HG03064 (cell line): Measurements from ENCODE around the gene CTIF.

Experiments used
- ATAC-seq: cut with Tn5 transposase; IDR thresholded peaks from one replicate; pipeline ENCODE4 v1.9.1; 2021; ENCODE audit warnings: low read depth; ENCODE audit not compliant: unreplicated experiment

Gene CTIF

DNA sequence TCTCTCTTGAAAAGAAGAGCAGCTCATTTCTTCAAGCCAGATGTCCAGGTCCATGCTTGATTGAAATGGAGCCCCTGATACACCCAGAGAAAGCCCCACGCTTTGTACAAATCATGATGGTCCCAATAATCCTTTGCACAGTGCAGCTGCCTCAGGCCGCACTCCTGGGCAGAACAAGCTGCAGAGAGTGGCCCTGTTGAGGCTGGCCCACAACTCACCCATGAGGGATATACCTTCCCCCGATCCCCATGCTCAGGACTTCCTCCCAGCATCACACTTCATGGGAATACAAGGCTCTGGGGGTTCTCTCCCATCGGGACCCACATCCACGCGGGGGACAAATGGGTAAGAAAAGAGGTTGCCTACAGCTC lies 181.8 kb downstream of the CTIF start:
- ATAC-seq: no peak

- no peak for ATAC-seq
These were observed 182.5 kb downstream of the CTIF start for GRCh38 chr18:48721312-48721711.

DNA sequence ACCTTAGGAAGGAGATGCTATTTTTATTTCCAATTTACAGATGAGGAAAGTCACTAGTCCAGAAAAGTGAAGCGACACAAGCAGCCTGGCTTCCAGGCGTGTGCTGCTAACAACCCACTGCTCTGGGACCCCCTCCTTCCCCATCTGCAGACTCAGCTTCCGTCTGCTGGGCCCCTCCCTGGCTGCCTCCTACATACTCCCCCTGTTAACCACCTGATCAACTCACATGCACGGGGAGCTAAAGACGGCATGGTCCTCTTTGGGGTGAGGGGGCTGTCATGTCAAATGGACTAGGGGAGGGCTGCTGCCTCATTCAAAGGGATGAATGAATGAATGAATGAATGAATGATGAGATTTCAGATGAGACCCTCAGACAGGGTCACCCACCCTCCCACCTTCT lies 184.2 kb downstream of the CTIF start:
- no peak for ATAC-seq

- no peak for ATAC-seq
These were observed 185.0 kb downstream of the CTIF start for GRCh38 chr18:48723837-48724236.

DNA sequence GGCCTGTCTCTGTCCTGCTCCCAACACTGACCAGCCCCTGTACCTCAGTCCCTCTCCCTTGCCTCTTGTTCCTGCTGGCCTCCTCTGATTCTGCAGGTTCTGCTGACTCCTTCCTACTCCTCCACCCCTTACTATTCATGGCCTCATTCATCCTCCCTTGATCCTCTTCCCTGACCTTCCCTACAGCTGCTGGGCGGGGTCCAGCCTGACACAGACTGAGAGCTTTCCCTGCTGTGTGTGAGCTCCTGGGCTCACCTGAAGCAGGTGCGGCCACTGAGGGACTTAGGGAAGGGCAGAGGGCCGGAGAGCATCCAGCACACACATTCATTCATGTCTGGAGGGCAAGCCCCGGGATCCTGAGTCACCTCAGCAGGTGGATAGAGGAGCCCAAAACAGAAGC lies 185.6 kb downstream of the CTIF start:
- no peak for ATAC-seq

- ATAC-seq: no peak
These were observed 186.1 kb downstream of the CTIF start for GRCh38 chr18:48724939-48725338.

DNA sequence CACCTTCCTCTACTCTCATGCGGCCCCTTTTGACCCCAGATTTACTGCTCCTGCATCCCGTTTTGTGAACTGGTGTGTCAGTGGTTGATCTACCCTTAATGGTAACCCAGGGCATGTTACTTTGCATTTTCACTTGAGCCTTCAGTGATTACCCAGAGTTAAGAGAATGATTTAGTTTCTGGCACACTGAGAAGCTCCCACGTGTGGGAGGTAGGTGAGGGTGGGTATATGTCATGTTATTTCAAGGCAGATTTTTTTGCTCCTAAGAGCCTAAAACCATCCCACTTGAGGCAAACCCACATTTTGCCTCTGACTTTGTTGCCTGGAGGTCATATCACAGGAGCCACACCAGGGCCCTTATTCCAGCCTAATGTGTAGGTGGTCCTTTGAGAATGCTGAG lies 186.7 kb downstream of the CTIF start:
- ATAC-seq: no peak

- no peak for ATAC-seq
These were observed 188.8 kb downstream of the CTIF start for GRCh38 chr18:48727681-48728080.

DNA sequence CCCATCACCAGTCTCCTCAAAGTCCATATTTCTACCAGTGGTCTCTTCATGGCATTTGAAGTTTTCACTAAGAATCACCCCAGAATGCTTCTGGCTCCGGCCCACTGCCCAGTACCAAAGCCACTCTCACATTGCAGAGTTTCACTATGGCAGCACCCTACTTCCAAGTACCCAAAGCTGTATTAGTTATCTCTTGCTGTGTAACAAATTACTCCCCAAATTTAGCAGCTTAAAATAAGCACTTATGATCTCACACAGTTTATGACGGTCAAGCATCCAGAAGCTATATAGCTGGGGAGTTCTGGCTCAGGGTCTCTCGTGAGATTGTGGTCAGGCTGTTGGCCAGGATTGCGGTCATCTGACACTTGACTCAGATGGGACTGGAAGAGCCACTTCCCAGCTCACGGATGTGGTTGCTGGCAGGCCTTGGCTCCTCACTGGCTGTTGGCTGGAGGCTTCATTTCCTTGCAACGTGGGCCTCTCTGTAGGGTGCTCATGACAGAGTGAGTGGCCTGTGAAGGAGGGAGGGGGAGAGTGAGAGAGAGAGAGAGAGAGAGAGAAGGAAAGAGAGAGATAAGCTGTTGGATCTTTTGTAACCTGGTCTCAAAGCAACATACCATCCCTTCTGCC lies 189.5 kb downstream of the CTIF start:
- no peak for ATAC-seq

GRCh38 chr18:48729404-48729803 lies 190.6 kb downstream of the CTIF start:
- no peak for ATAC-seq

DNA sequence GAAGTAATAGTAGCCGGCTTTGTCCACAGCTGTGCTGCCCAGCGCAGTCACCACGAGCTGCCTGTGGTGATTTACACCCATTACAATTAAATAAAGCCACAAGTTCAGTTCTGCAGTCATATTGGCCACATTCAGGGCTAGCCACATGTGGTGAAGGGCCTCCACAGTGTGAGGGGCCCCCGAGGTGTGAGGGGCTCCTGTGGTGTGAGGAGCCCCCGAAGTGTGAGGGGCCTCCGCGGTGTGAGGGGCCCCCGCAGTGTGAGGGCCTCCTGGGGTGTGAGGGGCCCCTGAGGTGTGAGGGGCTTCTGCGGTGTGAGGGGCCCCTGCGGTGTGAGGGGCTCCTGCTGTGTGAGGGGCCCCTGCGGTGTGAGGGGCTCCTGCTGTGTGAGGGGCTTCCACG lies 191.2 kb downstream of the CTIF start:
- no peak for ATAC-seq

DNA sequence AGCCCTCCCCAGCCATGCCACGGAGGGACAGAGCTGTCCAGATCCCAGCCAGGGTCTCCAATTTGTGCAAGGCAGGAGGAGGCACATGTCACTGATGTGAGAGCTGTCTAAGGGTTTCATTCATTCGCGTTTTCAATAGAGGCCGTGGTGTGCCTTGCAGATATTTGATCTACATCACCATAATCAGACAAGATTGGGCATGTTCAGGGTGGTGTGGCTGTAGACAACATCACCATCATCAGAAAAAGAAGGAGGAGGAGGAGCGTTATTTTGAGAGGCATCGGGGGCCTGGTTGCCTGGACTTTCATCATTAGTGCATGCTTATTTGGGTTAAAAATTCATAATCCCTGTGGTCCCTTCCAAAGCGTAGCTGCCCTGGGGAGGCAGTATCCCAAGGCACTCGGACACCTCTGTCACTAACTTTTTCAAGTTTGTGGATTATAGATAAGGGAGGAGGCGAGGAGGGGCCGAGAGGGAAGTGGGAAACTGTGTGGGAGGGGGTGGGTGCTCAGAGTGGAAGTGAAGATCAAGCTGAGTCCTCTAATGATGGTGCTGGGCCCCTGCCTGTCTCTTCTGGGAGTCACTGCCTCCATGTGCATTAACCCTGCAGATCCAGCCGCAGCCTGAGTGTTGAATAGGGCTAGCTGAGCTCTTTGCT lies 194.1 kb downstream of the CTIF start:
- no peak for ATAC-seq

- ATAC-seq: no peak
These were observed 194.9 kb downstream of the CTIF start for GRCh38 chr18:48733643-48734253.

DNA sequence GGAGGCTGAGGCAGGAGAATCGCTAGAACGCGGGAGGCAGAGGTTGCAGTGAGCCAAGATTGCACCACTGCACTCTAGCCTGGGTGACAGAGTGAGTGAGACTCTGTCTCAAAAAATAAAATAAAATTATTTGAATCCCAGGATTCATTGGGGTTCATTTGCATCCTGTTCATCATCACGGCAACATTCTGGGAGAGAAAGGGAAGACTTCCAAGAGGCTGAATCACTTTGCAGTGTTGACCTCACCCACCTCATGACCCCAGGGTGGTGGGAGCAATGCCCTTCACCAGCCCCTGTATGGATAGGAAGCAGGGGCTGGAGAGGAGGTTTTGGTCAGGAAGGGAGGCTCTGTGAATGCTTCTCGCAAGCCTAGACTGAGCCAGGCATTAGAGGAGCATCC lies 195.6 kb downstream of the CTIF start:
- ATAC-seq: no peak

DNA sequence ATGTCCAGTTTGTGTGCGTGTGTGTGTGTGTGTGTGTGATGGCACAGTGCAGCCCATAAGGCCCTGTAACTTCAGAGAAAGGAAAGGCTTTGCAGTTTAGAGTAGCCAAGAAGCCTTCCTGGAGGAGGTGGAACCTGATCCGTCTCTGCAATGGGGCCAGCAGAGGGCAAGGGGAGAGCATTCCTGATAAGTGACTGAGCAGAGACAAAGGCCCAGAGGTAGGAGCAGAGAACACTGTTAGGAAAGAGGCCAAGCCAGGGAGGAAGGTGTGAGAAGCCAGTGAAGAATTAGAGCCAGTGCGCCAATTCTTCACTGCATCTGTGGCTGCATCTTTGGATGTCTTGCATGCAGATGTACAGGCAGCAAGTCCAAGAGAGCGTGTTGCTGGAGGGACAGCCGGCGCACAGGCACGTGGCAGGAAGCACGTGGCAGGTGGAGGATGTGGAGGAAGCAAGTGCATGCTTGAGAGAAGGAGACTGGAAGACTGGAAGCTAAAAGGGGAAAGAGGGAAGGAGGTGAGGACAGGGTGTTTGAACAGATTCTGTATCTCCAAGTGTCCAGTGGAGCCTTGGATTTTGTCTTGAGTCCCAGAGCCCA lies 196.3 kb downstream of the CTIF start:
- ATAC-seq: no peak

DNA sequence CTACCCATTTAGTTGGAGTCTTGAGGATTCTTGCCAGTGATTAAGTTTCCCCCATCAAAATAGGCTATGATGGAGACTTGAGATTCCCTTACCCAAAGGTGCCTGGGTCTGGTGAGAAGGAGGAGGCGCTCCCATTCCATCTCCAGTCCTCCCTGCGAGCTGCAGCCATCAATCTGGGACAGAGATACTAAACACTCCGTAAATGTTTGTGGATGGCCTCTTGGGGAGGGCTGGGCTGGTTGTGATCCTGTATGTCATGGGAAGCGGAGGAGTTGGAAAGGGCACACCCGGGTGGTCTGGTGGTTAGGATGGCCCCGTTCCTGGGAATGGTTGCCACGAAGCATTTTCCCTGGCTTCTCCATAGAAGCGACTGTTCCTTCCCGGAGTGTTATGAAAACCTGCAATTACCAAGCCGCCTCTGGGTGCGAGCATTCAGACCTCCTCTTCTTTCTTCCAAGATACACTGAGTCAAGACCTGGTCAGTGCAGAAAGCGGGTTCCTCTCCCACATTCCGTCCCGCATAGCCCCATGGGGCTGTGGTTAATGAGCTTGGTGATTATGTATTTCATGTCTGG lies 196.9 kb downstream of the CTIF start:
- ATAC-seq: no peak

DNA sequence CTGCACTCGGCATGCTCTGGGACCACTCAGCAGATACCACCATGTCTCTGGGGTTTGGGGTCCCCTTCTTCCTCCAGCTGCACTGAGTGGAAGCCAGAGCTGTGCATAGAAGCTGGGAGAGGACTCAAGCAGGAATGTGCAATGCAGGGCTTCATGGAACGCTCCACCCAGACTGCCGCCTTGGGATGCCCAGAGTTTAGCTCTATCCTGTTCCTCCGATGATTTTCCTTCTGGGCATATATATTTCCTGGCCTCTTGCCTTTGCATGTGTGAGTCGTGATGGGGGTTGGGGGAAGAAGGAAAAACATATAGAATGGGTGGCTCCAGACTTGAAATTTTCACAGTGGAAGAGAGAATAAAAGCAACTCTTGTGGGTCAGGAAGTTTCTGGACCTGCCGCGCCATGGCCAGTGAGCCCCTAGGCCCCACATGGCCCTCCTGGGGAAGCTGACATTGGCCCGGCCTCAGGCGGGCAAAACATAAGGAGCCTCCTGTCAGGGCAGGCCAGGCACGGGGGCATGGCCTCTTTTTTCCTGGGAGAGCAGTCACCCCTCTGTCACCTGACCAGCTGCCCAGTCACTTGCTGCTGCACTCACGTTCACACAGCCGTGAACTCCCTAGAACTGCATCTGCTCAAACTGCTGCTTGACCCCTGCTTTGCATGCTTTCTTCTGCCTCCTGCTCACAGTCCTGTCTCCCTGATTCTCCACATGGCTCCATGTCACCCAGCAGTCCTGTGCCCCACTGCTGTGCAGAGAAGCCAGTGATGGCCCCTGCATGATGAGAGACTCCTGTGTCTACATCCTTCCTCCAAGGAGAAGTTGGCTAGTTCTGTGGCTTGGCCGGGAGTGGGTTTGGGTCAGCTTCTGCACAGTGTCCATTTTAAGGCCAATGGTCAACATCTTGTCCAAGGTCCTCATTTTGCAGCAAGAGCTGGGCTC lies 197.8 kb downstream of the CTIF start:
- no peak for ATAC-seq

- no peak for ATAC-seq
These were observed 200.6 kb downstream of the CTIF start for GRCh38 chr18:48739266-48740067.

- ATAC-seq: no peak
These were observed 201.2 kb downstream of the CTIF start for GRCh38 chr18:48740068-48740440.
